Parathyroid adenoma (tissue), 2 donors: ENCODE results near the gene TTLL10.

ENCODE experiments used
- H2AFZ ChIP-seq: fragments of 300-600 bp; sonication (generic); one replicate; pipeline ENCODE4 v1.7.0; 2017; ENCODE audit warnings: antibody characterized with exemption, mild to moderate bottlenecking
- H3K27ac ChIP-seq: fragments of 300-600 bp; sonication (generic); one replicate; pipeline ENCODE4 v1.7.0; 2017
- H3K27me3 ChIP-seq: fragments of 300-600 bp; sonication (generic); one replicate; pipeline ENCODE4 v1.7.0; 2017; ENCODE audit warnings: low read length; ENCODE audit not compliant: control insufficient read depth, insufficient read depth
- H3K36me3 ChIP-seq: fragments of 300-600 bp; sonication (generic); one replicate; pipeline ENCODE4 v1.7.0; 2017; ENCODE audit warnings: low read length; ENCODE audit not compliant: control insufficient read depth, insufficient read depth
- H3K4me1 ChIP-seq: fragments of 300-600 bp; sonication (generic); one replicate; pipeline ENCODE4 v1.7.0; 2017; ENCODE audit warnings: control low read depth
- H3K4me2 ChIP-seq: fragments of 300-600 bp; sonication (generic); one replicate; pipeline ENCODE4 v1.7.0; 2017; ENCODE audit warnings: low read length
- H3K4me3 ChIP-seq: fragments of 300-600 bp; sonication (generic); one replicate; pipeline ENCODE4 v1.7.0; 2017; ENCODE audit warnings: low read depth, low read length
- H3K79me2 ChIP-seq: fragments of 300-600 bp; sonication (generic); one replicate; pipeline ENCODE4 v1.7.0; 2017; ENCODE audit warnings: control low read depth
- H3K9ac ChIP-seq: fragments of 300-600 bp; sonication (generic); one replicate; pipeline ENCODE4 v1.7.0; 2017; ENCODE audit warnings: mild to moderate bottlenecking
- H3K9me3 ChIP-seq: fragments of 300-600 bp; sonication (generic); one replicate; pipeline ENCODE4 v1.7.0; 2017; ENCODE audit warnings: low read length; ENCODE audit not compliant: control insufficient read depth
- TF ChIP-seq, protein P1 (sequence below): fragments of 300-600 bp; sonication (generic); IDR thresholded peaks from one replicate; pipeline ENCODE4 v1.7.0; 2017; ENCODE audit warnings: antibody characterized with exemption, mild to moderate bottlenecking
- donor health status: primary hyperparathyroidism.

The TTLL10 gene

GRCh38 chr1:1199961-1200875, 26.5 kb downstream of the TTLL10 start:
- H3K4me1 ChIP-seq = no peaks in the 10 kb centered on the region
- H2AFZ ChIP-seq = no peak overlapping the region
- H3K9me3 ChIP-seq = no peaks in the 10 kb centered on the region
- TF ChIP-seq, protein P1, sequence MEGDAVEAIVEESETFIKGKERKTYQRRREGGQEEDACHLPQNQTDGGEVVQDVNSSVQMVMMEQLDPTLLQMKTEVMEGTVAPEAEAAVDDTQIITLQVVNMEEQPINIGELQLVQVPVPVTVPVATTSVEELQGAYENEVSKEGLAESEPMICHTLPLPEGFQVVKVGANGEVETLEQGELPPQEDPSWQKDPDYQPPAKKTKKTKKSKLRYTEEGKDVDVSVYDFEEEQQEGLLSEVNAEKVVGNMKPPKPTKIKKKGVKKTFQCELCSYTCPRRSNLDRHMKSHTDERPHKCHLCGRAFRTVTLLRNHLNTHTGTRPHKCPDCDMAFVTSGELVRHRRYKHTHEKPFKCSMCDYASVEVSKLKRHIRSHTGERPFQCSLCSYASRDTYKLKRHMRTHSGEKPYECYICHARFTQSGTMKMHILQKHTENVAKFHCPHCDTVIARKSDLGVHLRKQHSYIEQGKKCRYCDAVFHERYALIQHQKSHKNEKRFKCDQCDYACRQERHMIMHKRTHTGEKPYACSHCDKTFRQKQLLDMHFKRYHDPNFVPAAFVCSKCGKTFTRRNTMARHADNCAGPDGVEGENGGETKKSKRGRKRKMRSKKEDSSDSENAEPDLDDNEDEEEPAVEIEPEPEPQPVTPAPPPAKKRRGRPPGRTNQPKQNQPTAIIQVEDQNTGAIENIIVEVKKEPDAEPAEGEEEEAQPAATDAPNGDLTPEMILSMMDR = no peak
- H3K4me3 ChIP-seq = no peak overlapping the region
- no peaks in the 10 kb centered on the region for H3K79me2 ChIP-seq
- no peak overlapping the region for H3K9ac ChIP-seq
- no peaks in the 10 kb centered on the region for H3K36me3 ChIP-seq
- H3K4me2 ChIP-seq = no peak overlapping the region
- no peaks in the 10 kb centered on the region for H3K27me3 ChIP-seq
- H3K27ac ChIP-seq = no peak overlapping the region

- Histone ChIP-seq H3K4me2 (peak overlapping the region; percentile 74), H3K27me3 (no peaks in the 10 kb centered on the region), H3K9me3 (no peaks in the 10 kb centered on the region), H3K36me3 (no peaks in the 10 kb centered on the region), H3K27ac (no peak overlapping the region), H3K4me1 (no peaks in the 10 kb centered on the region), H2AFZ (peak overlapping the region; percentile 68), H3K4me3 (peak overlapping the region; percentile 34), H3K79me2 (no peaks in the 10 kb centered on the region), H3K9ac (no peak overlapping the region)
- TF ChIP-seq, protein P1 = no peak
Measured at GRCh38 chr1:1200876-1201810, 27.5 kb downstream of the TTLL10 start.

DNA sequence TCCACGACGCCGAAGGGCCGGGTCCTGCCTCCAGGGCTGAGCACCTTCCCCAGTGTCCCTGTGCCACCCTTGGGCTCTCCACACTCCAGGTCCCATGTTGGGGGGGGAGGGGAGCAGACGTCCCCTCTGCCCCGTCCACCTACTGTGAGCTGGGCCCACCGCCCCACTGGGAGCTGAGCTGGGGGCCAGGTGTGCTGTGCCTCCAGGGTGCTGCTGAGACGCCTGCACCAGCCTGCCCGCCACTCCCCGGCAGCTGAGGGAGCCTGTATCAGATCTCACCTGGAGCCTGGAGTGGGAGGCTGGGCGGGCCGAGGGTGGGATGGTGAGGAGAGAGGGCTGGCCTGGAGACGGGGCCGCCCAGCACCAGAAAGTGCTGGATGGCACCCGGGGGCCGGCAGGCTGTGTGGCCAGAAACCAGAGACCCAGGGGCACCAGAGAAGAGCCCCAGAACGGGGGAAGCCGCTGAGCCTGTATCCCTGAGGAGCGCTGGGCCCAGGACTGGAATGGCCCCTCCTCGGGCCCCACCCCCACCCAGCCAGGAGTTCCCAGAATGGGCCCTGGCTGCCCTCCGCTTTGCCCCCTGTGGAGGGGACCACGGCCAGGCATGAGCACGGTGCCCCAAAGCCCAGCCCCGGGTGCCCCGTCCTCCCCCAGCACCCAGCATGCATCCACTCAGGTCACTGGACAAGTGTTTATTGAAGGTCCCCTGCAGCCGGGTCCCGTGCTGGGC, 29.3 kb downstream of the TTLL10 start:
- no peak overlapping the region for H3K27ac ChIP-seq
- no peaks in the 10 kb centered on the region for H3K4me1 ChIP-seq
- TF ChIP-seq, protein P1 = no peak
- H2AFZ ChIP-seq = no peak overlapping the region
- no peaks in the 10 kb centered on the region for H3K36me3 ChIP-seq
- H3K9ac ChIP-seq = no peak overlapping the region
- H3K9me3 ChIP-seq = no peaks in the 10 kb centered on the region
- H3K27me3 ChIP-seq = no peaks in the 10 kb centered on the region
- H3K4me3 ChIP-seq = no peak overlapping the region
- no peak overlapping the region for H3K4me2 ChIP-seq
- no peaks in the 10 kb centered on the region for H3K79me2 ChIP-seq

DNA sequence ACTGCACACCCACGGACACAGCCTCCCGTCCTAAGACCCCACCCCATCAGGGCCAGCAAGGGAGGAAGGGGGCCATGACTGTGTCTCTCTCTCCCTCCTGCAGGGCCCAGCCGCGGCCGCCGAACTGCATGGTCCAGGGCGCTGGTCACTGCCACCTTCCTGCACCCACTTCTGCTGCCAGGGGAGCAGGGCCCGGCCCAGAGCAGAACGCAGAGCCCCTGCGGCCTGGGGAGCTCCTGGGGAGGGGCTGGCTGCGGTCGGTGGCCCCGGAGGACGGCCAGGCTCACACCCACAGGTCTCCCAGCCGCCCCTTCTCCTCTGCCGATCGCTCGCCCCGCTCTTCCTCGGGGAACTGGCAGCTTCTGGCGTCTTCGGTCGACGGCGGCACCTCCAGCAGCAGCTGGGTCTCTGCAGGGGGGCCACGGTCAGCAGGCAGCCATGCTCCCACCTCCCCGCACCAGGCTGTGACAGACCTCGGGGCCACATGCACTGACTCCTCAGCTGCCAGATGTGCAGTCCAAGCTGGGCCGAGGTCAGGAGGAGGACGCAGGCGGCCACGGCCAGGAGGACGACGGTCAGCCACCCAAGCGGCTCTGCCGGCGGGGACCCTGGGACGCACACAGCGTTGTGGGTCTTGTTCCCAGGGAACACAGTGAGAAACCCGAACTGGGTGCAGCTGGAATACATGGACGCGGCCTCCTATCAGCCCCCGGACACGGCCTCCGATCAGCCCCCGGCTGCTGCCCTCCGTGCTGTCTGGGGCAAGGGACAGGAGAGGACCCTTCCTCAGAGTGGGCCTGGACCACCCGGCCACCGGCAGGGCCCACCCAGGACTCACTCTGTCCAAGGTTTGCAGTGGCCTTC, 30.1 kb downstream of the TTLL10 start:
- no peak overlapping the region for H3K4me2 ChIP-seq
- no peaks in the 10 kb centered on the region for H3K27me3 ChIP-seq
- H3K79me2 ChIP-seq = no peaks in the 10 kb centered on the region
- H3K4me1 ChIP-seq = no peaks in the 10 kb centered on the region
- no peak overlapping the region for H3K4me3 ChIP-seq
- TF ChIP-seq, protein P1 = no peak
- no peak overlapping the region for H3K27ac ChIP-seq
- no peaks in the 10 kb centered on the region for H3K9me3 ChIP-seq
- H2AFZ ChIP-seq = no peak overlapping the region
- no peaks in the 10 kb centered on the region for H3K36me3 ChIP-seq
- no peak overlapping the region for H3K9ac ChIP-seq
